GM21576 (cell line): Measurements from ENCODE around the gene GPR31.
"Not testable (repeated sequence)": the region's sequence is repeated elsewhere in the genome, so short reads cannot be mapped to it uniquely, and the experiment has no call there.

Source experiments
- ATAC-seq: cut with Tn5 transposase; IDR thresholded peaks from one replicate; pipeline ENCODE4 v1.9.1; 2021; ENCODE audit warnings: mild to moderate bottlenecking, moderate library complexity; ENCODE audit not compliant: unreplicated experiment

The GPR31 gene

DNA sequence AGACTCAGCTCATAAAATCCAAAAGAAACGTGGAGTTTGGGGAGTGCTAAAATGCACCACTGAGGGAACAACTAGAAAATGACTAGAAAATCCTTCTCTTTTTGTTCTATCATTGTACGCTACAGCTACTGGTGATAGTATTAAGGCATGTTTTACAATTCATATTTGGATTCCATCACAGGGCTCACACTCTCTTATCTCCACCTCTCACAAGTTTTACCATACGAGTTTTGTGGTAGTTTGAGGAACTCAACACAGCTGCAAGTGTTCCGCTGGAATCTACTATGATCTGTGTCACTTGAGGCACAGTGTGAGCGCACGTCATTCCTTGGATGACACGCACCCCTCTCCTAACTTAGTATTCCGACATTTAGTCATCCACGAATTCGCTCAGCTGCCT, 9.9 kb upstream of the GPR31 start:
- ATAC-seq, result not testable (repeated sequence)

DNA sequence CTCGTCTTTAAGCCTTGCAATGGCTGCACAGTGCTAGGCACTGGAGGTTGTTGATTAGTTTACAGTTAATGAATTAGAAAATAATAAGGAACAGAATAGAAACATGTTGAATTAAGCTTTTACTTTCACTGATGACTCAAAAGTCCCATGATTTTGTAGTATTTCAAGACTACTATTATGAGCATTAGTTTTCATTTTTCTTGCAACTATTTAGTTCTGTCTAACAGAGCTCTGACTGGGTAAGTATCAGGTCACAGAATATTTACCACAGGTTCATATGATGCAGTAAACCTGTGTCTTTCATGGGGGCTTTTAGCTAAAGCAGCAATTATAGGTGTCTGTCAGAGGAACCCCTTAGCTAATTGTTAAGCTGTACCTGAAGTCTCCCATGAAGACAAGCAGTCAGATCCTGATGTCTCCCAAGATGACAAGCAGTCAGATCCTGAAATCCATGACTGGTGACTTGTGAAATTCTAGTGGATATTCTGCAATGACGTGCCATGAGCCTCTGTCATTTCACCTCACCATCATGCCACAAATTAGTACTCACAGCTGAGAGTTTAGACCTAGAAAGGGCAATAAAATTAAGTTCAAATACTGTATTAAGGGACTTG, 8.2 kb upstream of the GPR31 start:
- no peak for ATAC-seq

DNA sequence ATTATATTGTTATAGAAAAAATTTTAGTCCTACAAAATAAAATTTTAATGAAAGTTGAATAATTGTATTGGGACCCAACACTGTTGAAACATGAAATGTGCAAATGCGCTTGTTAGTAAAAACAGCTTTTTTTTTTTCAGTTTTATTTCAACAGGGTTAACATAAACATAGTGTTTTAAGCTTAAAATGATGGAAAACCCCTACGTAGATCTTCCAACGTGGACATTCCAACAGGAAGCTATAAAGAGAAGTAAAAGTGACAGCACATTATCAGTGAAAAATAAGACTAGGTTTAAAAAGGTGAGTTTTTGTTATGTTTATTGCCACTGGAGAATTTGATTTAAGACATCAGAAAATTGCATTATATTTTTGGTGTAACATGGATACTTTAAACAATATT, 6.5 kb upstream of the GPR31 start:
- ATAC-seq, result no peak

DNA sequence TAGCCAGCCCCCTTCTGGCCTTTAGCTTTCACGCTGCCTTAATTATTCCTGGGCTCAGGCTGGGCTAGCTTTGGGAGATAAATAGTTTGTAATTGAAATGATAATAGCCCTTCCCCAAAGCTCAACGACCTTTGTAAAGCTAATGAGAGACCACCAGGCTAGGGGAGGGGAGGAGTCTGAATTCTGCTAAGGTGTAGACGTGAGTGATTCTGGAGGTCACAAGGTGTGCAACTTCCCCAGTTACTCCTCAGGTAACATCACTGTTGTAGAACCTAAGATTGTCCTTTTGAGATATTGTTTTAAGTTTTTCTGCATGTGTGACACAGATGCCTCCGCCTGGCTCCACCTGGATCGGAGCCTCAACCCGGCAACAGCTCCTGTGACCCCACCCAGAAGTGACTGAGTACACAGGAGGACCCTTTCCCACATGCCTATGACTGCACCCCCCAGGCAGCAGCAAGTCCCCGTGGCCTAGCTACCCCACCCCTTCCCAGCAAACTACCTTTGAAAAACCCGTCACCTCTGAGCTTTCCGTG, 5.8 kb upstream of the GPR31 start:
- ATAC-seq, result no peak

DNA sequence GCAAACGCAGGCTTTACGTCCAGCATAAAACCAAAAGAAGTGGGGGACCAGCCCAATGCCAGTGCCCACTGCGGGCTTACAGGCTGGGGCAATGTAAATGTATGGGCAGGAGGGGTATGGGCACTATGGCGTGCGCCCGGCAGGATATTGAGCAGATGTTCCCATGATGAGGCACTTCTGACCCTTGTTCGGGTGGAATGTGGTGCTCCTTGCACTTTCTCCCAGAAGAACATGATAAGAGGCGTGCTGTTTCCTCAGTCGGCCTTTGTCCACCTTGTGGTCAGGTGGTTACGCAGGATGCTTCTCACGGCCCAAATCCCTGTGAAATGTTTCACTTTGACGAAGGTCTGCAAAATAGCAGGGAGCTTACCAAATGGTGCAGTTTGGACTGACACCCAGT, 4.8 kb upstream of the GPR31 start:
- ATAC-seq, result no peak

DNA sequence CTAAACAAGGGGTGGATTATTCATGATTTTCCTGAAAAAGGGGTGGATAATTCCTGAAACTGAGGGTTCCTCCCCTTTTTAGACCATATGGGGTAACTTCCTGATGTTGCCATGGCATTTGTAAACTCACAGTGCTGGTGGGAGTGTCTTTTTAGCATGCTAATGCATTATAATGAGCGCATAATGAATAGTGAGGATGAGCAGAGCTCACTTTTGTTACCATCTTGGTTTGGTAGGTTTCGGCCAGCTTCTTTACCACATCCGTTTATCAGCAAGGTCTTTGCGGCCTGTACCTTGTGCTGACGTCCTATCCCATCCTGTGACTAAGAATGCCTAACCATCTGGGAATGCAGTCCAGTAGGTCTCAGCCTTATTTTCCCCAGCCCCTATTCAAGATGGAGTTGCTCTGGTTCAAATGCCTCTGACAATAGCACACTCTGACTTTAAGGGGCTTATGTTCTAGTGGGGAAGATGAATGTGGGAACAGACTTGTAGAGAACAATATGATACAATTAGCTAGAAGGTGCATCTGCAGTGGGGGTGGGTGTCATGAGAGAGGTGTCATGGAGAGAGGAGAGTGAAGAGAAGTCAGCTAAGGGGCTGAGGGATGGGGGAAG, 4.2 kb upstream of the GPR31 start:
- ATAC-seq, result no peak

DNA sequence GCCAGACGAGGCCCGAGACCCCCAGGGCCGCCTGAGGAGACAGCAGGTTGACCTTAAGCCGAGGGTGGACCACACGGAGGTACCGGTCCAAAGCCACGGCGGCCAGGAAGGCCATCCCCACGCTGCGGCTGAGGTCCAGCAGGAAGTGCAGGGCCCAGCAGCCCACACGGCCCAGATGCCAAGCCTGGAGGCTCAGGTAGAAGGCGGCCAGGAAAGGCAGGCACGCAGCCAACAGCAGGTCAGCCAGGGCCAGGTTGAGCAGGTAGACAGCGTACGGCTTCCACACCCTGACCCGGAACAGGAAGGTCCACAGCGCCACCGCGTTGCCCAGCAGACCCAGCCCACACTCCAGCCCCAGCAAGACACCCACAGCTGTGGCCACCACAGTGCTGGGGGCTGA, 366 bp downstream of the GPR31 start:
- no peak for ATAC-seq

DNA sequence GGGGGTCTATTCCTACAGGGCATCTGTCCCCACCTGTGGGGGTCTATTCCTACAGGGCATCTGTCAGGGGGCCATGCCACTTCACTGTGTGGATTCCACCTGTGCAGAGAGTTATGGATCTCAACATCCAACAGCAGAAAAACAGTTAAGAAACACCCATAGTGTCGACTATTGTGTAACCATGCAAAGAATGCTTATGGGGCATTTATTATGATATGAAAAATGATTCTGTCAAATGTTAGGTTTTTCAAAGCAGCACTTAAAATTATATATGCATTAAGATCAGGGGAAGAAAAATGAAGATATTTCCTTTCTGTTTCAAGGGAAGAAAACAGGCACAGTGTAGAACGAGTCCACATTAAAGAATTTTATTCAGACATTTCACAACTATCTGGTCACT, 2.9 kb downstream of the GPR31 start:
- ATAC-seq, result no peak

DNA sequence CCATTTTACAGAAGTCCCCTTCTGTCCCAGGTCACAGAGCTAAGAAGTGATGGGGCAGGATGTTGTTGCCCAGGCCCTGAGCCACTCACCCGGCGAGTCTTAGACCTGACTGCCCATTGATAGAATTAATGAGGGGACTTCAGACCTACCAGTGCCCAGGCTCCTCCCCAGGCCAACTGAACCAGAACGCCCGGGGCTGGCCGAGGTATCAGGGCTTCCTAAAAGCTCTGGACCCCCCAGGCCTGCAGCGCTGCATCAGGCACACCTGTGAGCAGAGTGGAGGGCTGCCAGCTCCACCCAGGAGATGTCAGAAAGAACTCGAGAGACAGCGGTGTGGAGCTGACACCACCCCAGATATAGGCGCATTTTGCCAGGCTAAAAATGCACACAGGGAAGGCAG, 3.5 kb downstream of the GPR31 start:
- ATAC-seq, result no peak

DNA sequence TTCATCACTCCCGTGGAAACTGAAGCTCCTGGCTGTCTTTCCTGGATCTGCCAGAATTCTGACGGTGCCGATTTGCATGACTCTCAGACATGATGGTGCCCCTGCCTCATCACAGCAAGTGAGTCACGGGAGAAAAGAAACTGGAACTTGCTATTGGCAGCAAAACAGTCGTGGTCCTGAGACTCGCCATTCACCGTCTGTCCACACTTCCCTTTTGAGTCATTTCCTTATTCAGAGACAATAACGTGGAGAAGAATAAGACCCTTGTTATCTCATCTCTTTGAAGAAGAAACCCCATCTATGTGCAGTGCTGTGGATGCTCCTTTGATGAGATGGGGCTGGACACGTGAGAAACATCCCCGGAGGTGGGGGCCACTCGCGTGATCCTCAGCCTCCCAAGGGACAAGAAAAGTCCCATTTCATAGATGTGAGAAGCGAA, 4.2 kb downstream of the GPR31 start:
- peak; percentile 48 for ATAC-seq

DNA sequence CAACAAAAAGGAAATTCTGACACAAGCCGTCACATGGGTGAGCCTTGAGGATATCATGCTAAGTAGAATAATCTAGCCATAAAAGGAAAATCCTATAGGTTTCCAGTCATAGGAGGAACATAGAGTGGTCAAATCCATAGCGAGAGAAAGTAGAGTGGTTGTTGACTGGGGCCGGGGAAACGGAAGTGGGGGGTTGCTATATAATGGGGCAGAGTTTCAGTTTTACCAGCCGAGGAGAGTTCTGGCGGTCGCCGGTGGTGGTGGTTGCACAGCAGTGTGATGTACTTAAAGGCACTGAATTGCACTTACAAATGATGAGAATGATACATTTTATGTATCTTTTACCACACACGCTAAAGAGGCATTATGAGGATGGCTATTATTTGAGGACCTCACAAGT, 4.9 kb downstream of the GPR31 start:
- peak; percentile 48 for ATAC-seq

DNA sequence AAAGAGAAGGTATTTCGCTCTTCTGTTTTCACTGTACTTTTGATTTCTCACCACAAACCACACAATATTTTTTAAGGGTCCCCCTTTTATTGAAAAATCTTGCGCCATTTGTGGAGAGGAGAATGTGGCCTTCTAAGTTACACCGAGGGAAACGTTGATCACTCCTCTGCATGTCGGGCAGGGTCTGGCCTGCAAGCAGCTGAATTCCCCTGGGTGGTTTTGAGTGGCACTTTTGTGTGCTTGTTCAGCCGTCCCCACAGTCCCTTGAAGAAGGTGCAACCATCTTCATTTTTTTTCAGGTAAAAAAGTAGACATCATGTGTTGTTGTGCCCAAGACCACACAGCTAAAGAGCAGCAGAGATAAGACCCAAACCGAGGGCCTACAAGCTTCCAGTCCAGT, 6.1 kb downstream of the GPR31 start:
- ATAC-seq, result no peak

DNA sequence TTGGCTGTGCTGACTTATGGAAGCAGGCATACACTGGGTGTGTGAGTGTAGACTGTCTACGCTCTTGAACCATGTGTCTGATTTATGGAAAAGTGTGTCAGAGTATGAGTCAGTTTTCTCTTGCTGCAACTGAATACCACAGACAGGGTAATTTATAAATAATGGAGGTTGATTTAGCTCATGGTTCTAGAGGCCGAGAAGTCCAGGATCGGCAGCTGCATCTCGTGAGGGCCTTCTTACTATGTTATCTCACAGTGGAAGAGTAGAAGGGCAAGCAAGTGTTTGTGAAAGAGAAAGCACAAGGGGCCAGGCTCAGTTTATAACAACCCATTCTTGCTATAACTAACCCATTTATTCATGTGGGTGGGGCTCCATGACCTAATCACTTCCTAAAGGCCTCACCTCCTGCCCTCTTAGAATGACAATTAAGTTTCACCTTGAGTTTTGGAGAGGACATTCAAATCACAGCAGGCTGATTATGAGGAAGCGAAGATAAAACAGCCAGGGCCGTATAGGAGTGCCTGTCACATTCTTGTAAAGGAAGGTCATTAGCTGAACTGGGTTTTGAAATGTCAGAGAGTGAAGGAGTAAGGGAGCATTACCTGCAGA, 6.7 kb downstream of the GPR31 start:
- peak; percentile 61 for ATAC-seq

DNA sequence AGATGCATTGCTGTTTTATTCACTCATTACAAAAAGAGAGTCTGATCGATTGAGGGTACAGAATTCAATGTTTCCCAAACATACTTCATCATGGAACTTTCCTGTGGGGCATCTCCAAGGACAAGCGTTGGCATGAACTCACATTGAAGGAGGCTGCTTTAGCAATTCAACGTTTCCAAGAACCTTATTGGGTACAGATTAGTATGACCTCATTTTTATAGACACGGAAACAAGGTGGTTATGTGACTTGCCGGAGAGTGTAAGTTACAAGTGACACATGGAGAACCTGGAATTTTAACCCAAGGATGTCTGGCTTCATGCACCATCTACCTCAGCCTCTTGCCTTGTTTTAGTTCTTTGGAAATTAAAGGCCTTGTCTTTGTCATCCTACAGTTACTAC, 8.8 kb downstream of the GPR31 start:
- no peak for ATAC-seq

DNA sequence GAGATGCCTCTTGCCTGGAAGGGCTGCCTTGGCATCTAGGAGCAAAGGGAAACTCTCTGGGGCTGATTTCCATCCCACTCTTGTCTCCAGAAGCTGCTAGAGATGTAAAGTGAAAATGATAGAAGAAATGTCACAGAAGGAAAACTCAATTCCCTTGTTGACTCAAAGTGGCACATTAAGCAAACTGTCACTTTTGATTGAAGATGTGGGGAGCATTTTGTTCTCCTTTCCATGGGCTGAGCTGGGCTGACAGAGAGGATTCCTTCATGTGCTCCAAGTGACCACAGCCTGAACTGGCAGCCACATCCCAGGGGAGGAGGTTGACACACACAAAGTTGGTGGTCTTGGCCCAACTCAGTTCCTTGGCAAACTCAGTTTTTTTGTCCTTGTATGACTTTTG, 9.8 kb downstream of the GPR31 start:
- no peak for ATAC-seq

DNA sequence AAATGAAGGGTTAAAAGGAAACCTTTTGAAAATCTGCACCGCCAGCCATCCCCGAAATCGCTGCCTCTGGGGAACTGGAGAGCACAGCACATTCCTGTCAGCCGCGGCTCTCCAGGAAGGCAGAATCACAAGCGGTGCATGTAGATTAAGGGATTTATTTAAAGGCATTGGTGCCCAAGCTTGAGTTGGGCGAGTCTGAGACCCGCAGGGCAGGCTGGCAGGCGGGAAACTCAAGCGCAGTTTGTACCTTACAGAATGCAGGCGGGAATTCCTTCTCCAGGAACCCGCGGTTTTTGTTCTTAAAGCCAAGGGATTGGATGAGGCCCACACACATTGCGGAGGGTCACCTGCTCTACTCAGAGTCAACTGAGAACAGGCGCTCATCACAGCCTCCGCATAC, 10.8 kb downstream of the GPR31 start:
- no peak for ATAC-seq

DNA sequence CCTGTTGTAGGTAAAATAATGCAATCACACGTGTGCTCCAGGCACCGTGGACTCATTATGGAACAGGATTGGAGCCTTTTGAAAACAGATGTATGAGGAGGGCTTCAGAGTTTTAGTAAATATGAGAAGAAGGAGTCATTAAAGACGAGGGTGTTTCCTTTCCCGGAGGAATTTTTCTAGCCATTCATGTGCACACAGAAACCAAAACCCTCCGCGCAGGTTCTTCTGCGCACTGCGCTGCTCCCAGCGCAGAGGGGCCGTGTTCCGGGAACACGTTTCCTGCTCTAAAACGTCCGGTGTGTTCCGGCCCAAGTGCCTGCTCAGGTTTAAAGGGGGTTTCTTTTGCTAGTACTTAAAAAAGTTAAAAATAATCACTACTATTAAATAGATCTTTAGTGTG, 11.6 kb downstream of the GPR31 start:
- ATAC-seq, result no peak

DNA sequence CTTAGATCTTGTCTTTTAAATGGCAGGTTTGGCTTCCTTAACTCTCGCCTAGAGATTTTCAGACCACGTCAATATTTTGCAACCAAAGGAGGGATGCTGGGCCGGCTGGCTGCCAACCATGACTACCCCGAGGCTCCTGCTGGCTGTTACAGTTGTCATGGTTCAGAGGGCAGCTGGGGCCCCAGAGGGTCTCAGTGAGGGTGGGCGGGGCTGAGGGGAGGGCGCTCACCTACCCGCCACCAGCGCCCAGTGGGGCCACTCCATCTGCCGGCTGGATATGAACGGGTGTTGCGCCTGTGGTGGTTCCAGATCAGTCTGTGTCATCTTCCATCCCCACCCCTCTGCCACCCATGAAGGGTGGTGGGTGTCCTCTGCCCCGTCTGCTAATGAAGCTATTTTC, 12.3 kb downstream of the GPR31 start:
- ATAC-seq, result no peak

DNA sequence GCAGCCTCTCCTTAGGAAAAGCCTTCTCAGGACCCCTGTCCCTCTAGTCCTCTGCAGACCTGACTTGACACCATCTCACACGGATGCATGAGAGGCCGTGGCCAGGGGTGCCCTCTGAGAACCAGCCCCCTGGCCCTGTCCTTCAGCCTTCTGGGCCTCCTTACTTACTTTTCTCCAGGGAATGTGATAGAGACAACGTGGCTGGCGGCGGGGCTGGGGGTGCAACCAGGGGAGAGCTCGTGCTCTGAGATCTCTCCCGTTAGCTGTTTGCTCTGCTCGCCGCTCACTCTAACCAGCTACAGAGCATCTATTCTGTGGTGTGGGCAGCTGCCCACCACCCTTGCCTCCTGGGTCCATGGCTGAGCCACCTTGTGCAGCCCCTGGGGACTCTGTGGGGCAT, 14.7 kb downstream of the GPR31 start:
- ATAC-seq, result no peak

DNA sequence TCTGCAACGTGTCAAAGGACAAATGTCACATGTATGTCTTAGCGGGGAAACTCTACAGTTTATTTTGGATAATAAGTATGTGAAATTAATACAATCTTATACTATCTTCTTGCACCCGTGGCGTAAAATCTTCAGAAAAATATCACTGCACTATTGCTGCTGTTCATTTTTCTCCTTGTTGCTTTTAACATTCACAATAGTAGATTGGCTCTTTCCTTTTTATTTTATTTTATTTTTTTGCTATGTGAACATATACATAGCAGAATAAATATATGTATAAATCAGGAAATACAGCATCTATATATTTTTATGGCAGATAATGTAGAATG, 15.4 kb downstream of the GPR31 start:
- no peak for ATAC-seq

DNA sequence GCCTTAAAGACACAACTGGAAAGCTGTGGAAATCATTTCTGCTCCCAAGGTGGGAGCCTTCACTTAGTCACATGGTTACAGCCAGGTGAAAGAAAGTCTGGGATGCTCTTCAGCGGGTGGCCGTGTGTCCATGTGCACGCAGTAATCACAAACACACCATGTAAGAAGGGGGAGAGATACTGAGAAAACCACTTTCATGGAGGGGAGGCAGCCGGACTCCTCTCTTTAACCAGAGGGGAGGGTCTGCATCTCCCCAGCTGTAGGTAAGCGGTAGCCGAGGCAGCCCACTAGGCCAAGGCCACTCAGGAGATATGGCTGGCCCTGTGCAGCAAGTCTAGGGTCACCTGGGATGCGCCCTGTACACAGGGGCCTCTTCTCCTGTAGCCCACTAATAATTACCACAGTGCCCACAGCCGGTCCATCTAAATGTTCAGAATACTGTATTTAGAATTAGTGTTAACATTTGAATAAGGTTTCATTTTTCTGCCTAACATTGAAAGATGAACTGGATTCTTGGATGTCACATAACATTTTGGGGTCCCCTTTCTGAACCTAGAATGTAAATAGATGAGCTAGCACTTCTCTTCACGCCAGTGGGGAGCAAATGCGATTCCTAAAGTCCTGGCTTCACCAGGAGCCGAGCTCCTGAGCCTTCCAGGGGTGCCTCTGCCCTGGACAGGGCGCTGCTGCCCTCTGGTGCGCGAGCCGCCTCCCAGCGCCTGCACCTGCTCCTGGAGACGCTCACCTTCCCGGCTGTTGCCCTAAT, 15.9 kb downstream of the GPR31 start:
- ATAC-seq, result peak; percentile 74
